Liver (tissue), 9 donors: ENCODE results near the gene RAB23. TPM values are rescaled to one million over a fixed set of nuclear protein-coding genes. Genes with fewer than 3 reads are reported as not detected.
"Not testable (repeated sequence)": the region's sequence is repeated elsewhere in the genome, so short reads cannot be mapped to it uniquely, and the experiment has no call there.

Source experiments
- DNase-seq: peaks from one replicate; pipeline ENCODE4 v3.0.0-alpha.2; 2017; ENCODE audit warnings: low spot score
- H3K27ac ChIP-seq, 2 donors: one replicate each; pipeline ENCODE4 v1.7.0; 2013; ENCODE audit warnings: inconsistent platforms in 2 of 2, low read length in 2 of 2, control low read depth in 1 of 2, low read depth in 1 of 2, mild to moderate bottlenecking in 1 of 2
- H3K27me3 ChIP-seq, 4 donors: one replicate each; pipeline versions ENCODE4 v1.6.1 to v1.7.0; 2013; ENCODE audit warnings: low read length in 3 of 4, inconsistent platforms in 1 of 4, mild to moderate bottlenecking in 1 of 4, moderate library complexity in 1 of 4; ENCODE audit not compliant: control insufficient read depth in 4 of 4, insufficient read depth in 4 of 4
- H3K36me3 ChIP-seq, 4 donors: one replicate each; pipeline versions ENCODE4 v1.6.1 to v1.7.0; 2013; ENCODE audit warnings: low read length in 3 of 4, mild to moderate bottlenecking in 3 of 4, low read depth in 1 of 4, moderate library complexity in 1 of 4; ENCODE audit not compliant: control insufficient read depth in 4 of 4, insufficient read depth in 3 of 4
- H3K4me1 ChIP-seq, 4 donors: one replicate each; pipeline versions ENCODE4 v1.6.1 to v1.7.0; 2013; ENCODE audit warnings: low read length in 3 of 4, mild to moderate bottlenecking in 3 of 4, moderate library complexity in 1 of 4; ENCODE audit not compliant: control insufficient read depth in 4 of 4, insufficient read depth in 4 of 4
- H3K4me3 ChIP-seq, 3 donors: one replicate each; pipeline versions ENCODE4 v1.6.1 to v1.7.0; 2013; ENCODE audit warnings: low read length in 3 of 3, control low read depth in 1 of 3, low read depth in 1 of 3, mild to moderate bottlenecking in 1 of 3
- H3K9ac ChIP-seq, 2 donors: one replicate each; pipeline ENCODE4 v1.7.0; 2013; ENCODE audit warnings: low read length in 2 of 2, mild to moderate bottlenecking in 2 of 2, moderate library complexity in 2 of 2, control low read depth in 1 of 2, low read depth in 1 of 2
- H3K9me3 ChIP-seq, 4 donors: one replicate each; pipeline versions ENCODE4 v1.6.1 to v1.7.0; 2013; ENCODE audit warnings: low read length in 3 of 4; ENCODE audit not compliant: control insufficient read depth in 4 of 4
- ATF3 ChIP-seq: IDR thresholded peaks from 2 replicates; pipeline ENCODE4 v1.6.1; 2016; ENCODE audit warnings: antibody characterized with exemption
- CTCF ChIP-seq: fragments of 150-350 bp; IDR thresholded peaks from 2 replicates; pipeline ENCODE4 v1.5.1; 2017; ENCODE audit warnings: improper control_type of control experiment, low read depth, low read length; ENCODE audit not compliant: missing input control
- GABPA ChIP-seq, 2 donors: IDR thresholded peaks in 1 of 2; conservative IDR thresholded peaks in 1 of 2; 2 replicates each; pipeline ENCODE4 v1.6.1; 2016; ENCODE audit warnings: antibody characterized with exemption in 2 of 2, mild to moderate bottlenecking in 1 of 2, moderate library complexity in 1 of 2
- HNF4G ChIP-seq: IDR thresholded peaks from 2 replicates; pipeline ENCODE4 v1.6.1; 2016; ENCODE audit warnings: antibody characterized with exemption
- JUND ChIP-seq, 2 donors: IDR thresholded peaks; 2 replicates each; pipeline ENCODE4 v1.6.1; 2016; ENCODE audit warnings: antibody characterized with exemption in 2 of 2
- MAX ChIP-seq: IDR thresholded peaks from 2 replicates; pipeline ENCODE4 v1.6.1; 2016; ENCODE audit warnings: antibody characterized with exemption
- NR2F2 ChIP-seq: IDR thresholded peaks from 2 replicates; pipeline ENCODE4 v1.6.1; 2016; ENCODE audit warnings: antibody characterized with exemption
- RAD21 ChIP-seq, 2 donors: IDR thresholded peaks; 2 replicates each; pipeline ENCODE4 v1.6.1; 2016; ENCODE audit warnings: antibody characterized with exemption in 2 of 2, mild to moderate bottlenecking in 2 of 2
- RXRA ChIP-seq, 2 donors: IDR thresholded peaks; 2 replicates each; pipeline ENCODE4 v1.6.1; 2017 to 2018; ENCODE audit warnings: antibody characterized with exemption in 2 of 2, mild to moderate bottlenecking in 1 of 2
- SP1 ChIP-seq: IDR thresholded peaks from 2 replicates; pipeline ENCODE4 v1.6.1; 2018; ENCODE audit warnings: antibody characterized with exemption, mild to moderate bottlenecking
- ZBTB33 ChIP-seq: IDR thresholded peaks from 2 replicates; pipeline ENCODE4 v1.6.1; 2016; ENCODE audit warnings: antibody characterized with exemption
- WGBS: extraction: QIAGEN DNeasy Blood & Tissue Kit; methylation state at CpG from one replicate; pipeline ENCODE4 v1.1.7; 2013; 5-methylcytosine and 5-hydroxymethylcytosine counted together
- polyA plus RNA-seq, 2 donors: library from polyadenylated mRNA; stranded (reverse) in 1 of 2; unstranded in 1 of 2; fragments of 200-250 nt in 1 of 2; fragments of >200 nt in 1 of 2; fragmentation: Nextera tagmentation in 1 of 2; extraction: Ambion mirVana in 1 of 2; gene quantifications; one replicate each; pipeline versions ENCODE4 v1.2.1 to v1.2.3, GENCODE V29; 2013 to 2015
- total RNA-seq, 2 donors: library from RNA; depleted of rRNA; stranded (reverse); fragments of >200 nt; gene quantifications; one replicate each; pipeline ENCODE4 v1.2.3, GENCODE V29; 2014
- donor health status: healthy.
- donor health status: healthy.
- donor health status: healthy.
- donor health status: healthy.
- donor health status: healthy.

Gene RAB23
- total and polyA plus RNA-seq, 4 donors, result 0.60 to 4.3 (median 2.4) TPM

- TF ChIP-seq GABPA (IDR thresholded peaks at IDR 0.05 in 1 of 2, conservative IDR thresholded peaks at IDR 0.05 in 1 of 2), result no peak
- TF ChIP-seq CTCF, result no peak
- no peak for TF ChIP-seq ATF3
- no peak for TF ChIP-seq JUND (IDR thresholded peaks at IDR 0.05)
- no peak for TF ChIP-seq NR2F2
- no peak for TF ChIP-seq RXRA (IDR thresholded peaks at IDR 0.05)
- TF ChIP-seq HNF4G, result no peak
- TF ChIP-seq SP1, result no peak
- no peak for TF ChIP-seq ZBTB33
- TF ChIP-seq RAD21 (IDR thresholded peaks at IDR 0.05), result no peak
- no peak for TF ChIP-seq MAX
- no peak for DNase-seq
- Histone ChIP-seq H3K9ac (no peak overlapping the region), H3K4me3 (no peak overlapping the region), H3K36me3 (no peaks in the 10 kb centered on the region), H3K9me3 (no peaks in the 10 kb centered on the region), H3K27me3 (no peaks in the 10 kb centered on the region), H3K4me1 (no peaks in the 10 kb centered on the region), H3K27ac (no peak overlapping the region)
- WGBS, result 87% methylated on average over 7 of the region's 7 CpGs
Observed at GRCh38 chr6:57243954-57244353, 21.8 kb upstream of the RAB23 start.

- not testable (repeated sequence) for H3K4me3 ChIP-seq, H3K9ac ChIP-seq
- WGBS, result 95% methylated on average over 13 of the region's 13 CpGs
Observed at GRCh38 chr6:57243526-57243925, 21.4 kb upstream of the RAB23 start.

GRCh38 chr6:57242505-57242904 lies 20.4 kb upstream of the RAB23 start:
- Histone ChIP-seq H3K27me3 (no peaks in the 10 kb centered on the region), H3K4me1 (no peaks in the 10 kb centered on the region), H3K27ac (no peak overlapping the region), H3K36me3 (no peaks in the 10 kb centered on the region), H3K4me3 (no peak overlapping the region), H3K9me3 (no peaks in the 10 kb centered on the region), H3K9ac (no peak overlapping the region)
- DNase-seq, result no peak
- 20% methylated on average over 2 of the region's 2 CpGs for WGBS
- no peak for TF ChIP-seq JUND (IDR thresholded peaks at IDR 0.05)

More at GRCh38 chr6:57243526-57243925, 21.4 kb upstream of the RAB23 start:
- H3K4me1 ChIP-seq, H3K27me3 ChIP-seq, H3K27ac ChIP-seq, H3K9me3 ChIP-seq, DNase-seq, H3K36me3 ChIP-seq: not testable (repeated sequence)
